Fibroblast of lung (primary cell): ENCODE results near the gene CIC. TPM values are rescaled to one million over a fixed set of nuclear protein-coding genes. Genes with fewer than 3 reads are reported as not detected.

ENCODE experiments used
- DNase-seq, 2 donors: peaks; one replicate each; pipeline versions ENCODE4 v3.0.0 to v3.0.0-alpha.2; 2010; ENCODE audit warnings: low read depth in 2 of 2
- H2AFZ ChIP-seq: 2 replicates; pipeline ENCODE4 v1.5.1; 2012; ENCODE audit warnings: low read length, control low read depth, inconsistent platforms
- H3K27ac ChIP-seq: 2 replicates; pipeline ENCODE4 v1.5.1; 2011; ENCODE audit warnings: low read length, control low read depth; ENCODE audit not compliant: insufficient read depth
- H3K27me3 ChIP-seq: 2 replicates; pipeline ENCODE4 v1.5.1; 2011; ENCODE audit warnings: mild to moderate bottlenecking, low read length; ENCODE audit not compliant: control insufficient read depth, insufficient read depth
- H3K36me3 ChIP-seq: 2 replicates; pipeline ENCODE4 v1.5.1; 2011; ENCODE audit warnings: low read length; ENCODE audit not compliant: control insufficient read depth, insufficient read depth
- H3K4me1 ChIP-seq: 2 replicates; pipeline ENCODE4 v1.5.1; 2011; ENCODE audit warnings: low read length; ENCODE audit not compliant: control insufficient read depth, insufficient read depth; ENCODE audit errors: extremely low read depth
- H3K4me2 ChIP-seq: 2 replicates; pipeline ENCODE4 v1.5.1; 2011; ENCODE audit warnings: low read length, control low read depth; ENCODE audit not compliant: insufficient read depth; ENCODE audit errors: extremely low read depth
- H3K4me3 ChIP-seq, 4 experiments: fragments of 200-600 bp in 1 of 4; sonication (generic) in 1 of 4; replicated peaks in 1 of 4; 2 replicates each; pipeline ENCODE4 v1.5.1; 2011 to 2016; ENCODE audit warnings: low read length in 4 of 4, low read depth in 3 of 4, mild to moderate bottlenecking in 3 of 4, control low read depth in 2 of 4, inconsistent platforms in 1 of 4, mixed read lengths in 1 of 4; ENCODE audit not compliant: insufficient read depth in 1 of 4; ENCODE audit errors: control extremely low read depth in 1 of 4
- H3K79me2 ChIP-seq: 2 replicates; pipeline ENCODE4 v1.5.1; 2012; ENCODE audit warnings: mild to moderate bottlenecking, low read length, inconsistent platforms; ENCODE audit not compliant: control insufficient read depth, insufficient read depth
- H3K9ac ChIP-seq: 2 replicates; pipeline ENCODE4 v1.5.1; 2011; ENCODE audit warnings: mild to moderate bottlenecking, low read length, control low read depth; ENCODE audit not compliant: insufficient read depth
- H3K9me3 ChIP-seq: 2 replicates; pipeline ENCODE4 v1.5.1; 2012; ENCODE audit warnings: low read depth, low read length; ENCODE audit not compliant: control insufficient read depth, insufficient read depth
- H4K20me1 ChIP-seq: 2 replicates; pipeline ENCODE4 v1.5.1; 2011; ENCODE audit warnings: low read length; ENCODE audit not compliant: control insufficient read depth, insufficient read depth; ENCODE audit errors: extremely low read depth
- CTCF ChIP-seq, 2 donors: IDR thresholded peaks in 1 of 2; conservative IDR thresholded peaks in 1 of 2; 1 replicate in 1 of 2; 2 replicates in 1 of 2; pipeline ENCODE4 v1.5.1; 2011 to 2012; ENCODE audit warnings: low read length in 2 of 2, control low read depth in 1 of 2, inconsistent platforms in 1 of 2, low read depth in 1 of 2, mild to moderate bottlenecking in 1 of 2
- EZH2 ChIP-seq: IDR thresholded peaks from 2 replicates; pipeline ENCODE4 v1.5.1; 2012; ENCODE audit warnings: low read length, control low read depth, mild to moderate bottlenecking; ENCODE audit errors: missing control alignments
- polyA plus RNA-seq, 2 donors: library from polyadenylated mRNA; depleted of rRNA in 1 of 2; stranded (reverse) in 1 of 2; unstranded in 1 of 2; fragments of >200 nt; gene quantifications; 2 replicates each; pipeline ENCODE4 v1.2.1, GENCODE V29; 2011 to 2012; ENCODE audit warnings: missing spikeins in 1 of 2
- total RNA-seq: library from RNA; depleted of rRNA; stranded (reverse); fragments of >200 nt; gene quantifications from 2 replicates; pipeline ENCODE4 v1.2.1, GENCODE V29; 2014

Gene CIC
- total and polyA plus RNA-seq, 2 donors (not counting 1 experiment from before 2014, with no cell fraction given): 8.5 to 23.6 TPM

GRCh38 chr19:42322305-42322704 lies 53.3 kb downstream of the CIC start:
- Histone ChIP-seq H3K4me1 (no peaks in the 10 kb centered on the region), H3K27ac (no peak overlapping the region), H3K9ac (no peak overlapping the region), H3K4me3 (no peak overlapping the region), H3K9me3 (no peaks in the 10 kb centered on the region), H4K20me1 (no peaks in the 10 kb centered on the region), H2AFZ (no peak overlapping the region), H3K36me3 (no peaks in the 10 kb centered on the region), H3K27me3 (peaks cover 21% of the 10 kb centered on the region), H3K4me2 (no peak overlapping the region), H3K79me2 (peaks cover 1% of the 10 kb centered on the region)
- no peak for TF ChIP-seq CTCF (conservative IDR thresholded peaks at IDR 0.05 in 1 of 2, IDR thresholded peaks at IDR 0.05 in 1 of 2; ENCODE audit: low read depth in 1 of 2, low read length in 2 of 2)
- DNase-seq: no peak

- Histone ChIP-seq H3K4me3 (no peak overlapping the region), H3K27ac (no peak overlapping the region), H4K20me1 (no peaks in the 10 kb centered on the region), H3K79me2 (peaks cover 3% of the 10 kb centered on the region), H3K9me3 (no peaks in the 10 kb centered on the region), H3K4me1 (no peaks in the 10 kb centered on the region), H3K27me3 (peaks cover 21% of the 10 kb centered on the region), H3K9ac (no peak overlapping the region), H3K36me3 (no peaks in the 10 kb centered on the region), H2AFZ (no peak overlapping the region), H3K4me2 (no peak overlapping the region)
- DNase-seq: no peak
- TF ChIP-seq CTCF (conservative IDR thresholded peaks at IDR 0.05 in 1 of 2, IDR thresholded peaks at IDR 0.05 in 1 of 2; ENCODE audit: low read depth in 1 of 2, low read length in 2 of 2): no peak
- TF ChIP-seq EZH2: peak; percentile 92
These were observed 54.4 kb downstream of the CIC start for GRCh38 chr19:42323473-42323851.

- no peak for DNase-seq
- H4K20me1 ChIP-seq: no peaks in the 10 kb centered on the region
- H3K4me1 ChIP-seq: no peaks in the 10 kb centered on the region
- H3K9me3 ChIP-seq: no peaks in the 10 kb centered on the region
- H3K27me3 ChIP-seq: peaks cover 21% of the 10 kb centered on the region
- H3K79me2 ChIP-seq: peaks cover 3% of the 10 kb centered on the region
- no peak overlapping the region for H3K4me3 ChIP-seq
- no peak overlapping the region for H2AFZ ChIP-seq
- H3K36me3 ChIP-seq: no peaks in the 10 kb centered on the region
- no peak overlapping the region for H3K9ac ChIP-seq
- no peak overlapping the region for H3K4me2 ChIP-seq
- H3K27ac ChIP-seq: no peak overlapping the region
- TF ChIP-seq CTCF (conservative IDR thresholded peaks at IDR 0.05 in 1 of 2, IDR thresholded peaks at IDR 0.05 in 1 of 2; ENCODE audit: low read depth in 1 of 2, low read length in 2 of 2): no peak
- TF ChIP-seq EZH2: peak; percentile 76
These were observed 55.0 kb downstream of the CIC start for GRCh38 chr19:42323852-42324654.
